HG03139 (cell line): ENCODE measurements around the gene PLEKHG4B.
"Not testable (repeated sequence)": the region's sequence is repeated elsewhere in the genome, so short reads cannot be mapped to it uniquely, and the experiment has no call there.

ENCODE experiments used
- ATAC-seq: cut with Tn5 transposase; IDR thresholded peaks from one replicate; pipeline ENCODE4 v1.9.1; 2021; ENCODE audit not compliant: unreplicated experiment

Gene PLEKHG4B

GRCh38 chr5:154826-155225, 62.9 kb downstream of the PLEKHG4B start:
- ATAC-seq = no peak

GRCh38 chr5:155651-156410, 63.9 kb downstream of the PLEKHG4B start:
- no peak for ATAC-seq

DNA sequence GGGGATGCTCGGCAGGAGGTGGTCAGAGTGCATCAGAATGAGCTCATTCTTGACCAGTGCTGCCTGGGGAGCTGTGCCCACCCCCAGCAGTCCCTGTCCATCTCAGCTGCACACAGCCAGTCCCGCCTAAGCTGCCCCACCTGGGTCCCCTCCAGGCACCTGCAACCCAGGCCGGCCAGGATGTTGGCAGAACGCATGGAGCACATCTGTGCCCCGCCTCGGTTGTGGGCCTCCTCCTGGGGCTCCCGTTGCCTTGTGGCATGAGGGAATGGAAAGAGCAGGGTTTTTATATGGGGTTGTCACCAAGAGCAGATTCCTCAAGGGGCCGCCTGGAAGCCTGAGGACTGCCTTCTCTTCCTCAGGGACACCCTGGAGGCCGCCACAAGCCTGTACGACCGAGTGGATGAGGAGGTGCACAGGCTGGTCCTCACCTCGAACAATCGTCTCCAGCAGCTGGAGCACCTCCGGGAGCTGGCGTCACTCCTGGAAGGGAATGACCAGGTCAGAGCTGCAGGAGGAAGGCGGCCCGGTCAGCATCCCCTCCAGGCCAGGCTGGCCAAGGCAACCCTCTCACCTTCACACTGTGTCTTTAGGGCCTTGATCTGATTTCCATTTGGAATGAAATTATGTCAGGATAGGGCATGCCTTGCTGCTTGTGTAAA, 64.6 kb downstream of the PLEKHG4B start:
- ATAC-seq = no peak

- ATAC-seq = no peak
These were observed 65.3 kb downstream of the PLEKHG4B start for GRCh38 chr5:157126-157715.

- ATAC-seq = no peak
These were observed 65.8 kb downstream of the PLEKHG4B start for GRCh38 chr5:157801-158200.

DNA sequence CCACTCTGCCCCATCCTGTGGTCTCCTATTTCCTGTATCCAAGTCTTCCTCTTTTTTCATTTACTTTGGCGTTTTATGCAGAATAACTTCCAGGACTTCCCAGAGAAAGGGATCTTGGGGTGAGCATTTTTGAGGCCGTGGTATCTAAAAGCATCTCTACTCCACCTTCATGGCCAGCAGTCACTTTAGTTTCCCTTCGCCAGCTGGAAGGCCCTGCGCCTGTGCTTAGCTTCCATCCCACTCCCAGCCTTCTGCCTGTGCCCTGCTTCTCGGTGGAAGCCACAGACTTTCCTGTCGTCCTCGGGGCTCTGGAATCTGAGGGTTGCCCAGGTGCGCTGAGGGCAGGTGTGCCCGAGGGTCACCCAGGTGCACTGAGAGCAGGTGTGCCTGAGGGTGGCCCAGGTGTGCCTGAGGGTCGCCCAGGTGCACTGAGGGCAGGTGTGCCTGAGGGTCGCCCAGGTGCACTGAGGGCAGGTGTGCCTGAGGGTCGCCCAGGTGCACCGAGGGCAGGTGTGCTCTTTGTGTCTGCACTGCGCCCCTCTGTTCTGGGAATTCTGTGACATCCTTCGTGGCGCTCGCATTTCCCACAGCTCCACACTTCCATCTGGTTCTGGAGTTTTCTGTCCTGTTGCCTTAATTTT, 67.0 kb downstream of the PLEKHG4B start:
- ATAC-seq = no peak

DNA sequence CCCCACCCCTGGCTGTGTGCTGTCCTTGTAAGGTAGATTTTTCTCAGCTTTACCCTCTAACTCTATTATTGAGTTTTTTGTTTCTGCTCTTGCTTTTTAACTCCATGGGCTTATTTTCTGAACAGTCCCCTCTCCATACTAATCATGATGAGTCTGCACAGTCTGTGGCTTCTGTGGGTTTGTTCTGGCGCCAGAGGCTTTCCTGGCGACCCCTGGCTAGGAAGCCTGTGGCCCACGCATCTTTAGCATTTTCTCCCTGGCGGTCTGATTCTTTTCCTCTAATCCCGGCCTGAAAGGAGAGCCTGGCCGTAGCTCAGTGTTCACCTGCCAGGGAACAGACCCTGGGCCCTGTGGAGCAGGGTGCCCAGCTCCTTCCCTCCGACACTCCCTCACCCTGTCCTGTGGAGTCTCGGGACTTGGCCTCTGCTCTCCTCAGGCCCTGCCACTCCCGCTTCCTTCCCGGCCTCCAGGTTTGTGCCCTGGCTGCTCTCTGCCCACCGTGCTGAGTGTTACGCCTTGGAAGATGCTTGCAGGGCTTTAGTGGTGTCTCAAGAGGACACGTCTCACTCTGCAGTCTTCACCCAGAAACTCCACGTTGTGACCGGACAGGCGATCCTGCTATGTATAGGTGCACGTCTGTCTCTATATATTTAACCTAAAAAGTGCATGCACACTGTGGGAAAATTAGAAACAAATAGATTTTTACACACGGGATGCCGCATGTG, 67.6 kb downstream of the PLEKHG4B start:
- no peak for ATAC-seq

- ATAC-seq = no peak
These were observed 68.2 kb downstream of the PLEKHG4B start for GRCh38 chr5:160173-160510.

DNA sequence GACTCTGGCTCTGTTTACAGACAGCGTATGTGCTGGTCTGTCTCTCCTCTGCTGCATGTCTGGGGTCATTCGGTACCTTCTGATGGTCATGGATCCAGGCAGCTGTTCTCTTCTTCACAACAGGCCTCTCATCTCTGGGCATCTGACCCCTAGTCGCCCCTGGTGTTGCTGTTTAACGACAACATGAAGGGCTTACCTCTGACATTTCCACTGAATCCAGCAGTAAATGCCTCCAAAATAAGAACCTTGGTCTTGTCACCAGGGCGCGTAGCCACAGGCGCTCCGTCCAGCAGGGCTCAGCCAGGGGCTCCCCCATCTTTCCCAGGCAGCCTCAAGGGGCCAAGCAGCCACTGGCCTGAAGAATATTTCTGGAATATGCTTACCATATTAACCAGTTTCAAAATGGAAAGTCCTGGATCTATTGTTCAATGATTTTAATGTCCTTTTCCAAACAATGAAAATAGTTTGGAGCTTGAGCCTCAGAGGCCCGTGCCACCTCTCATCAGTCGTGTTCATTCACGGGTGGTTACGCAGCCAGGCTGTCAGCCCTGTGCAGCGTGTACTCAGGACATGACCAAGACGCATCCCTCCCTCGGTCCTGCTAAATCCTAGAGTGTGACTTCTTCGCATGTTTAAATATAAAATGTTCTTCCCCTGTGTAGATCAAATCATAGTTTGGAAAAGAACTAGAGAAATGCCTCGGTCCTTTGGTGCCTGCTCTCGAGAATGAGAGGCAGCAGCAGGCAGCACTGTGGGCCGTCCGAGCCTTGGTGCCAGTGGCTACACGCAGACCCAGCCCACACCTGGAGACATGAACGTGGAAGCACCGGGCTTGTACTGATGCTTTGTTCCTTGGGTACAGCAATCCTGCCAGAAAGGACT, 69.2 kb downstream of the PLEKHG4B start:
- no peak for ATAC-seq

DNA sequence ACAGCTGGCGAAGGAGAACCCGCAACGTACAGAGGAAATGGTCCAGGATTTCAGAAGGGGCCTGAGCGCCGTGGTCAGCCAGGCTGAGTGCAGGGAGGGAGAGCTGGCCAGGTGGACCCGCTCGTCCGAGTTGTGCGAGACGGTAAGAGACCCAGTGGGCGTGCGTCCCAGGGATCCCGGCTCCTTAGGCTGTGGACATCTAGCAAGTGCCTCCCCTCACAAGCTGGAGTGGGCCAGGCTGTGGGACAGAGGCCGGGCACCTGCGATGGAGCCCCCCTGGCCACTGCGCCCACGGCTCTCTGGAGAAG, 69.8 kb downstream of the PLEKHG4B start:
- no peak for ATAC-seq

GRCh38 chr5:162190-162564, 70.2 kb downstream of the PLEKHG4B start:
- ATAC-seq = no peak

DNA sequence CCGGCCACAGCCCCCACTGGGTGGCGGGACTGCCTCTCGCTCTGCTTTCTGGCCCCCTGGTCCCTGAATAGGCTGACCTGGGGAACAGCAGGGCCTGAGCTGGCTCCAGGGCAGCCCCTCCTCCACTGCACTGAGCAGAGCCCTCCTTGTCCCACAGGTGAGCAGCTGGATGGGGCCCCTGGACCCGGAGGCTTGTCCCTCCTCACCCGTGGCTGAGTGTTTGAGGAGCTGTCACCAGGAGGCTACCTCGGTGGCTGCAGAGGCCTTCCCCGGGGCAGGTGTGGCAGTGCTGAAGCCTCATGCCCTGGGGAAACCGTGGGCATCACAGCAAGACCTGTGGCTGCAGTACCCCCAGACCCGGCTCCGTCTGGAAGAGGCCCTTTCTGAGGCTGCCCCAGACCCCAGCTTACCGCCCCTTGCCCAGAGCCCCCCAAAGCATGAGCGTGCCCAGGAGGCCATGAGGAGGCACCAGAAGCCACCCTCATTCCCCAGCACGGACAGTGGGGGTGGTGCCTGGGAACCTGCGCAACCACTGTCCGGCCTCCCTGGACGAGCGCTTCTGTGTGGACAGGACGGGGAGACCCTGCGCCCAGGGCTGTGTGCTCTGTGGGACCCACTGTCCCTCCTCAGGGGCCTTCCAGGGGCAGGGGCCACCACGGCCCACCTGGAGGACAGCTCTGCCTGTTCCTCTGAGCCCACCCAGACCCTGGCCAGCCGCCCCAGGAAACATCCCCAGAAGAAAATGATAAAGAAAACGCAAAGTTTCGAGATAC, 70.8 kb downstream of the PLEKHG4B start:
- no peak for ATAC-seq

- no peak for ATAC-seq
These were observed 71.3 kb downstream of the PLEKHG4B start for GRCh38 chr5:163338-163620.

DNA sequence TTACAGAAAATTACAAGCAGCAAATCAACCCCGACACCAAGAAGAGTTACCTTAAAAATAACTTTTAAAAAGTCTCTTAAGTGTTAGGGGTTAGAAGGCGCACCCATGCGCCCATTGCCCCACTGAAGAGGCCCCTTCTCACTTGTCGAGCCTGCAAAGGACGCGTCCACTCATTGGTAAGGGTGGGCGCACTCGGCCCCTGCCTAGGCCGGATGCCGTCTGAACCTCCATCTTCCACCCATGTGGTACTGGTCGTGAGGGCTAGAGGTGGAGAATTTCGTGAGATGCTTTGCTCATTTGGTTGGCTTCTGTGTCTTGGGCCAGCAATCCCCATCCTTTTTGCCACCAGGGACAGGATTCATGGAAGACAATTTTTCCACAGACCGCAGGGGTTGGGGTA, 71.9 kb downstream of the PLEKHG4B start:
- ATAC-seq = no peak

- ATAC-seq = no peak
These were observed 72.3 kb downstream of the PLEKHG4B start for GRCh38 chr5:164244-164643.

GRCh38 chr5:164783-165182, 72.8 kb downstream of the PLEKHG4B start:
- ATAC-seq = not testable (repeated sequence)

GRCh38 chr5:166441-167372, 74.7 kb downstream of the PLEKHG4B start:
- ATAC-seq = no peak

DNA sequence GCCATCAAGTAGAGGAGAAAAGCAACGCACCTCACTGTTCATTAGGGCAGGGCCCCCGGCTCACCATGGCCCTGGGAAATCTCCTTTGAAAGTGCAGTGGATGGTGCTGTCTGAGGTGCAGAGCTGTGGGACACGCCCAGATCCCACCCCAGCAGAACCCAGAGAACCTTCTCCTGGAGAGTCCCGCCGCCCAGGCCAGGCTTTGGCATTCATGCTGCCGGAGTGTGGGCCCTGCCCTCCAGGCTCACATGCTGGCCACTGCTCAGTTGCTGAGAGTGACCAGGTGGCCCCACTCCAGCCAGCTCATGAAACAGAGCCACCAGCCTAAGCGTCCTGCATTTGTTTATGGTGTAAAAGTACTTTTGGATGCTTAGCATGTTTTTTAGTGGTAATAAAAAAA, 75.5 kb downstream of the PLEKHG4B start:
- ATAC-seq = no peak
